Omental fat pad (tissue), 4 donors: ENCODE results near the gene AZIN2. TPM values are rescaled to one million over a fixed set of nuclear protein-coding genes. Genes with fewer than 3 reads are reported as not detected.
"Not testable (repeated sequence)": the region's sequence is repeated elsewhere in the genome, so short reads cannot be mapped to it uniquely, and the experiment has no call there.

Experiments
- ATAC-seq: fragments of 150-250 bp; one replicate; pipeline ENCODE4 v1.9.1; 2016; ENCODE audit warnings: mild to moderate bottlenecking, moderate library complexity; ENCODE audit not compliant: low FRiP score
- DNase-seq: peaks from one replicate; pipeline ENCODE4 v3.0.0-alpha.2; 2019; ENCODE audit warnings: low spot score
- total RNA-seq, 4 donors: library from RNA; depleted of rRNA; stranded (reverse); fragments of >200 nt; gene quantifications; one replicate each; pipeline ENCODE4 v1.1.0, GENCODE V29; 2016
- TF ChIP-seq, protein P1 (sequence below), 3 donors: fragments of 450-650 bp; IDR thresholded peaks; one replicate each; pipeline ENCODE4 v1.5.1; 2016 to 2017; ENCODE audit warnings: antibody characterized with exemption in 3 of 3, mild to moderate bottlenecking in 3 of 3, moderate library complexity in 2 of 3

AZIN2 gene
- total RNA-seq, 4 donors from 2014 or later: 1.8 to 5.3 (median 3.5) TPM

DNA sequence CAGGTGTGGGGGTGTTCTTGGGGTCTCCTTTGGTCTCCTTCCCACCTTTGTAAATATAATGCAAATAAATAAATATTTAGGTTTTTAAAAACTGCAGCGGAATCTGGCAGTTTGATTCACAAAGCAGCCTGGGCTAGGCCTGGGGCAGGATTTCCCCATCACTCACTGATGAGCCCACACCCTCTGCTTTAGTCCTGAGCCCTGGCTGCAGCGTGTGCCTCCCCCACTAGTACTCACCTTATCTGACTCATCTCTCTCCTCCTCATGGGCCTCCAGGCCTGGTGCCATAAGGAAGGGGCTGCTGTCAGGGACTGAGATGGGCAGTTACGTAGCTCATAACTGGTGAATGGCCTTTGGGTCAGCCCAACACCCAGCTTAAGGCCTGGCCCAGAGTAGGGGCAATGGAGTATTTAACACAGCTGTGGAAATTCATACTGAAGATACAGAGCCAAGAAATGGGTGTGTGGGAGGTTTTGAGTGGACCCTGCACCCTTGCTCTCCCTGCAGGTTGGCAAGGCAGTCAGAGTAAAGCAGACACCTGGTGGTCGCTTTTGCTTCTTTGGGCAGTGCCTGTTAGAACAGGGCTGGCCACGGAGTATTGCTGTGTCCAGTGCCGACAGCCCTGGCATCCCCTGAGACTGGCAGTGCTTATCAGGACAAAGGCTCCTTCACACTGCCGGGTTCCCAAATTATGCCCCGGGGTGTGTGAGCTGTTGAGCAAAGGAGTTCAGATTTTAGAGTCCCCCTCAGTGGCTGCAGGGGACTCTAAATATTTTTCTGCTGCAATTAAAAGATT is 39.7 kb downstream of the AZIN2 start:
- TF ChIP-seq, protein P1, sequence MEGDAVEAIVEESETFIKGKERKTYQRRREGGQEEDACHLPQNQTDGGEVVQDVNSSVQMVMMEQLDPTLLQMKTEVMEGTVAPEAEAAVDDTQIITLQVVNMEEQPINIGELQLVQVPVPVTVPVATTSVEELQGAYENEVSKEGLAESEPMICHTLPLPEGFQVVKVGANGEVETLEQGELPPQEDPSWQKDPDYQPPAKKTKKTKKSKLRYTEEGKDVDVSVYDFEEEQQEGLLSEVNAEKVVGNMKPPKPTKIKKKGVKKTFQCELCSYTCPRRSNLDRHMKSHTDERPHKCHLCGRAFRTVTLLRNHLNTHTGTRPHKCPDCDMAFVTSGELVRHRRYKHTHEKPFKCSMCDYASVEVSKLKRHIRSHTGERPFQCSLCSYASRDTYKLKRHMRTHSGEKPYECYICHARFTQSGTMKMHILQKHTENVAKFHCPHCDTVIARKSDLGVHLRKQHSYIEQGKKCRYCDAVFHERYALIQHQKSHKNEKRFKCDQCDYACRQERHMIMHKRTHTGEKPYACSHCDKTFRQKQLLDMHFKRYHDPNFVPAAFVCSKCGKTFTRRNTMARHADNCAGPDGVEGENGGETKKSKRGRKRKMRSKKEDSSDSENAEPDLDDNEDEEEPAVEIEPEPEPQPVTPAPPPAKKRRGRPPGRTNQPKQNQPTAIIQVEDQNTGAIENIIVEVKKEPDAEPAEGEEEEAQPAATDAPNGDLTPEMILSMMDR (IDR thresholded peaks at IDR 0.05): no peak
- peak; percentile 89 for ATAC-seq
- no peak for DNase-seq

- TF ChIP-seq, protein P1 (IDR thresholded peaks at IDR 0.05): no peak
- DNase-seq: no peak
- no peak for ATAC-seq
Measured at GRCh38 chr1:33121728-33122127, 40.8 kb downstream of the AZIN2 start.

DNA sequence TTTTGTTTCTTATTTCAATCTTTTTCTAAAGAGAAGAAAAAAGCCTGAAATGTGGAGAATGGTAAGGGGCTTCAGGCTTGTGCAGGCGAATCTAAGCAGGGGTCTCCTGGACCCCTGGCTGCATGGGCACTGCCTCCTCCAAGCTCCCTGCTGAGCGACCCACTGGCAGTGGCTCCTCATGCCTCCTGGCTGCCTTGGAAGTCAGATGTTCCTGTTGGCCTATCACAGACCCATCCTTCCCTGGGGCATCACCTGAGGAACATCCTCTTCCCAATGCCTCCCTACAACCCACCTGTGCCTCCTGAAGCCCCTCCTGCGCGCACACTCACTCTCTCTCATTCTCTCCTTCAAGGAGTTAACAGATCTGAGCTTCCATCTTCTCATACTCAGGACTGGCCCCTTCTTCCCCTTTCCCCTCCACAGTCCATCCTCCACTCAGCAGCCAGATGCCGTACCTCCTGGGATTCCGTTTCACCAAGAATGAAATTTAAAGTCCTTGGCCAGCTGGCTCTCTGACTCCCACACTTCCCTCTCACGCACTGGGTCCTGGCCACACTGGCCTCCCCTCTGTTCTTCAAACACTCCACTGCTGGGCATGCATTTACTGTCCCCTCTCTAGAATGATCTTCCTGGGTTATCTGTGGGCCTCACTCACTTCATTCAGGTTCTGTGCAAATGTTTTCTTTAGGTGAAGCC is 41.7 kb downstream of the AZIN2 start:
- TF ChIP-seq, protein P1 (IDR thresholded peaks at IDR 0.05): no peak
- ATAC-seq: no peak
- DNase-seq: no peak

- DNase-seq (no peak), ATAC-seq (no peak)
- TF ChIP-seq, protein P1 (IDR thresholded peaks at IDR 0.05): no peak
Measured at GRCh38 chr1:33123266-33123665, 42.3 kb downstream of the AZIN2 start.

DNA sequence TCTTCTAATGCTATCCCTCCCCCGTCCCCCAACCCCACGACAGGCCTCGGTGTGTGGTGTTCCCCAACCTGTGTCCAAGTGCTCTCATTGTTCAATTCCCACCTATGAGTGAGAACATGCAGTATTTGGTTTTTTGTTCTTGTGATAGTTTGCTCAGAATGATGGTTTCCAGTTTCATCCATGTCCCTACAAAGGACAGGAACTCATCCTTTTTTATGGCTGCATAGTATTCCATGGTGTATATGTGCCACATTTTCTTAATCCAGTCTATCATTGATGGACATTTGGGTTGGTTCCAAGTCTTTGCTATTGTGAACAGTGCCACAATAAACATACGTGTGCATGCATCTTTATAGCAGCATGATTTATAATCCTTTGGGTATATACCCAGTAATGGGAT is 43.7 kb downstream of the AZIN2 start:
- not testable (repeated sequence) for ATAC-seq, DNase-seq

- DNase-seq: no peak
- no peak for ATAC-seq
- TF ChIP-seq, protein P1 (IDR thresholded peaks at IDR 0.05): no peak
Measured at GRCh38 chr1:33126411-33127000, 45.6 kb downstream of the AZIN2 start.

DNA sequence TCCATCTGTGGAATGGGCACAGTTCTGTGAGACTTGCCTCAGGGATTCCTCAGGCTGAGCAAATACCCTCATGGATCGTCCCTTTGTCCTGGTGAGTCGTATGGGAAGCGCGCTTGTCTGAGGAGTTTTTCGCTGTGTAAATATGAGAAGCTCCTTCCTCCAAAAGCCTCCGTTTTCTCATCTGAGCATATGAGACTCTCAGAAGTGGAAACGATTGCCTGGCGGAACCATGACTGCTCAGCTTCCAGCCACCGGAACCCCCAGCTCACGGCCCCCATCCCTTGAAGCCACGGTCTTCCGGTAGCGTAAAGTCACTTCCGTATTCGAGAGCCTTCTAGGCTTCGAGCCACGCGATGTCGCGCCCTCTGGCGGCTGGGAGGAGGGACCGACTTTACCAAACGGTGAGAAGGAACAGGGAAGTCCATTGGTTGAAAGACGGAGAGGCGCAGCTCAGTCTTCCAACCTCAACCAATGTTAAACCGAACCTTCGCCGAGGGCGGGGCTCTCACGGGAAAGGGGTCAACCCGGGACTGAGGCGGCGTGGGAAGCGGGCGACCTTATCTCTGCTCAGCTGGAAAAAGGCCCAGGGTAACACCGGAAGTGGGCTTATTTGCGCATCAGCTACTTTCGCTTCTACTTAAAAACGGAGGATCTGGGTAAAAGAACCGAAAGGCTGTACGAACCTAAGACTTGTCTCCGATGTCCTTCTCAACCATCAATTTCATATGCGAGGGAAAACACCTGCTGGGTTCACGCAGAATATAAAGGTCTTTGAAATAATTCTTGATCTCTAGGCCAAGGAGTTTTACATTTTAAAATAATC is 46.3 kb downstream of the AZIN2 start:
- TF ChIP-seq, protein P1 (IDR thresholded peaks at IDR 0.05): peak in 2 of 3 donors; percentile 40 to 42
- ATAC-seq: peak; percentile 99
- peak; percentile 92 for DNase-seq
